Uterus (tissue), 2 donors: ENCODE results near the gene RAP1B.

Experiments used
- POLR2A ChIP-seq, 2 donors: fragments of 450-650 bp; IDR thresholded peaks; one replicate each; pipeline ENCODE4 v1.6.1; 2016; ENCODE audit warnings: antibody characterized with exemption in 2 of 2, mild to moderate bottlenecking in 1 of 2, moderate library complexity in 1 of 2
- TF ChIP-seq, protein P1 (sequence below), 4 experiments: fragments of 200-600 bp in 2 of 4; fragments of 450-650 bp in 2 of 4; sonication (generic) in 2 of 4; IDR thresholded peaks; one replicate each; pipeline ENCODE4 v1.5.1; 2016 to 2019; ENCODE audit warnings: antibody characterized with exemption in 4 of 4, mild to moderate bottlenecking in 2 of 4, moderate library complexity in 1 of 4

GRCh38 chr12:68695454-68695853, 84.8 kb downstream of the RAP1B start:
- TF ChIP-seq, protein P1, sequence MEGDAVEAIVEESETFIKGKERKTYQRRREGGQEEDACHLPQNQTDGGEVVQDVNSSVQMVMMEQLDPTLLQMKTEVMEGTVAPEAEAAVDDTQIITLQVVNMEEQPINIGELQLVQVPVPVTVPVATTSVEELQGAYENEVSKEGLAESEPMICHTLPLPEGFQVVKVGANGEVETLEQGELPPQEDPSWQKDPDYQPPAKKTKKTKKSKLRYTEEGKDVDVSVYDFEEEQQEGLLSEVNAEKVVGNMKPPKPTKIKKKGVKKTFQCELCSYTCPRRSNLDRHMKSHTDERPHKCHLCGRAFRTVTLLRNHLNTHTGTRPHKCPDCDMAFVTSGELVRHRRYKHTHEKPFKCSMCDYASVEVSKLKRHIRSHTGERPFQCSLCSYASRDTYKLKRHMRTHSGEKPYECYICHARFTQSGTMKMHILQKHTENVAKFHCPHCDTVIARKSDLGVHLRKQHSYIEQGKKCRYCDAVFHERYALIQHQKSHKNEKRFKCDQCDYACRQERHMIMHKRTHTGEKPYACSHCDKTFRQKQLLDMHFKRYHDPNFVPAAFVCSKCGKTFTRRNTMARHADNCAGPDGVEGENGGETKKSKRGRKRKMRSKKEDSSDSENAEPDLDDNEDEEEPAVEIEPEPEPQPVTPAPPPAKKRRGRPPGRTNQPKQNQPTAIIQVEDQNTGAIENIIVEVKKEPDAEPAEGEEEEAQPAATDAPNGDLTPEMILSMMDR (IDR thresholded peaks at IDR 0.05): no peak
- no peak for TF ChIP-seq POLR2A (IDR thresholded peaks at IDR 0.05)
